Caco-2 (cell line): ENCODE measurements around the gene IL10. TPM values are rescaled to one million over a fixed set of nuclear protein-coding genes. Genes with fewer than 3 reads are reported as not detected.
"Not testable (repeated sequence)": the region's sequence is repeated elsewhere in the genome, so short reads cannot be mapped to it uniquely, and the experiment has no call there.

Source experiments
- BruUV-seq: library from RNA; stranded (reverse); fragments of 400-500 nt; replicated peaks from 2 replicates; lab custom pipeline; 2021; lab: Mats Ljungman, UMichigan
- CTCF ChIA-PET: fragments of 300-600 bp; sonication (Branson Sonifier 250); formaldehyde crosslinking; loops from one replicate; lab custom pipeline; 2022; ENCODE audit warnings: antibody characterized with exemption; lab: Charles Lee
- POLR2A ChIA-PET: fragments of 300-600 bp; sonication (Branson Sonifier 250); formaldehyde crosslinking; loops from one replicate; lab custom pipeline; 2022; ENCODE audit warnings: antibody characterized with exemption; lab: Charles Lee
- DNase-seq, 2 experiments: peaks; one replicate each; pipeline versions ENCODE4 v3.0.0 to v3.0.0-alpha.2; 2020 to 2022
- H3K27me3 ChIP-seq: replicated peaks from 2 replicates; pipeline ENCODE4 v1.6.0; 2011; ENCODE audit warnings: low read length; ENCODE audit not compliant: control insufficient read depth, insufficient read depth
- H3K36me3 ChIP-seq: 2 replicates; pipeline ENCODE4 v1.5.1; 2011; ENCODE audit warnings: low read length; ENCODE audit not compliant: control insufficient read depth, insufficient read depth
- H3K4me1 ChIP-seq: fragments of 250-450 bp; sonication (Bioruptor Pico); 2 replicates; pipeline ENCODE4 v1.5.1; 2020; ENCODE audit warnings: mild to moderate bottlenecking
- H3K4me3 ChIP-seq: 2 replicates; pipeline ENCODE4 v1.5.1; 2011; ENCODE audit warnings: low read depth, mild to moderate bottlenecking, control low read depth, low read length
- H3K9me3 ChIP-seq: fragments of 250-450 bp; sonication (Bioruptor Pico); 2 replicates; pipeline ENCODE4 v1.5.1; 2020; ENCODE audit warnings: mild to moderate bottlenecking, moderate library complexity
- H3K27ac Mint-ChIP-seq: one replicate; pipeline ENCODE4 v1.8.0; 2022; ENCODE audit warnings: mixed read lengths; ENCODE audit not compliant: unreplicated experiment
- H3K27me3 Mint-ChIP-seq: one replicate; pipeline ENCODE4 v1.8.0; 2022; ENCODE audit warnings: mixed read lengths; ENCODE audit not compliant: insufficient read depth, unreplicated experiment
- H3K36me3 Mint-ChIP-seq: one replicate; pipeline ENCODE4 v1.8.0; 2022; ENCODE audit warnings: mild to moderate bottlenecking, mixed read lengths; ENCODE audit not compliant: insufficient read depth, unreplicated experiment
- H3K4me1 Mint-ChIP-seq: one replicate; pipeline ENCODE4 v1.8.0; 2022; ENCODE audit warnings: low read depth, mixed read lengths; ENCODE audit not compliant: unreplicated experiment
- H3K4me3 Mint-ChIP-seq: one replicate; pipeline ENCODE4 v1.8.0; 2022; ENCODE audit warnings: mild to moderate bottlenecking, moderate library complexity, mixed read lengths; ENCODE audit not compliant: unreplicated experiment
- H3K9me3 Mint-ChIP-seq: one replicate; pipeline ENCODE4 v1.8.0; 2022; ENCODE audit warnings: mixed read lengths; ENCODE audit not compliant: unreplicated experiment
- CTCF ChIP-seq, 2 experiments: fragments of 200-600 bp in 1 of 2; IDR thresholded peaks; 1 replicate in 1 of 2; 2 replicates in 1 of 2; pipeline versions ENCODE4 v1.5.1 to v1.8.0; 2011 to 2022; ENCODE audit warnings: antibody characterized with exemption in 1 of 2, control low read depth in 1 of 2, inconsistent platforms in 1 of 2, low read depth in 1 of 2, low read length in 1 of 2, mild to moderate bottlenecking in 1 of 2, moderate library complexity in 1 of 2; ENCODE audit not compliant: insufficient read depth in 1 of 2, severe bottlenecking in 1 of 2, unreplicated experiment in 1 of 2
- intact Hi-C: fragments of 100-400 bp; cut with micrococcal nuclease; formaldehyde crosslinking; loops from one replicate; pipeline ENCODE4 v1.10.0; 2022; ENCODE audit not compliant: unreplicated experiment
- total RNA-seq: library from RNA; stranded (reverse); gene quantifications from 2 replicates; pipeline ENCODE4 v1.2.3, GENCODE V29; 2022

The IL10 gene
- total RNA-seq, 1 experiment from 2014 or later = not detected

GRCh38 chr1:206779638-206780037, 7.3 kb upstream of the IL10 start:
- no peak for DNase-seq
- H3K9me3 Mint-ChIP-seq = no peaks in the 10 kb centered on the region
- Histone ChIP-seq H3K4me3 (no peak overlapping the region), H3K36me3 (no peaks in the 10 kb centered on the region), H3K9me3 (no peaks in the 10 kb centered on the region), H3K27me3 (no peaks in the 10 kb centered on the region), H3K4me1 (peaks cover 35% of the 10 kb centered on the region)
- BruUV-seq = no TSS peak
- no peak overlapping the region for H3K4me3 Mint-ChIP-seq
- no peaks in the 10 kb centered on the region for H3K27me3 Mint-ChIP-seq
- CTCF ChIA-PET = no interaction called here
- intact Hi-C loops = no loop called here
- no peak overlapping the region for H3K27ac Mint-ChIP-seq
- H3K36me3 Mint-ChIP-seq = no peaks in the 10 kb centered on the region
- POLR2A ChIA-PET = no interaction called here
- no peak for TF ChIP-seq CTCF (IDR thresholded peaks at IDR 0.05; ENCODE audit: insufficient read depth in 1 of 2, low read depth in 1 of 2, low read length in 1 of 2, severe bottlenecking in 1 of 2, unreplicated experiment in 1 of 2)
- peaks cover 7% of the 10 kb centered on the region for H3K4me1 Mint-ChIP-seq

- H3K4me1 Mint-ChIP-seq, CTCF ChIA-PET, H3K36me3 ChIP-seq, H3K4me3 Mint-ChIP-seq, H3K27ac Mint-ChIP-seq, H3K36me3 Mint-ChIP-seq, H3K9me3 ChIP-seq, H3K9me3 Mint-ChIP-seq, H3K27me3 ChIP-seq, POLR2A ChIA-PET, H3K27me3 Mint-ChIP-seq, intact Hi-C loops, H3K4me3 ChIP-seq, BruUV-seq: not testable (repeated sequence)
- H3K4me1 ChIP-seq = peaks cover 43% of the 10 kb centered on the region
- peak; percentile 44 to 63 for DNase-seq
Measured at GRCh38 chr1:206778911-206779310, 6.6 kb upstream of the IL10 start.

GRCh38 chr1:206778031-206778430, 5.7 kb upstream of the IL10 start:
- H3K36me3 Mint-ChIP-seq = no peaks in the 10 kb centered on the region
- H3K27me3 ChIP-seq = no peaks in the 10 kb centered on the region
- intact Hi-C loops = no loop called here
- no peaks in the 10 kb centered on the region for H3K27me3 Mint-ChIP-seq
- POLR2A ChIA-PET = no interaction called here
- H3K4me3 ChIP-seq = no peak overlapping the region
- no TSS peak for BruUV-seq
- H3K9me3 Mint-ChIP-seq = no peaks in the 10 kb centered on the region
- H3K4me1 ChIP-seq = peaks cover 51% of the 10 kb centered on the region
- DNase-seq = no peak
- no peak overlapping the region for H3K27ac Mint-ChIP-seq
- CTCF ChIA-PET = no interaction called here
- no peaks in the 10 kb centered on the region for H3K9me3 ChIP-seq
- peaks cover 7% of the 10 kb centered on the region for H3K4me1 Mint-ChIP-seq
- H3K36me3 ChIP-seq = no peaks in the 10 kb centered on the region
- no peak for TF ChIP-seq CTCF (IDR thresholded peaks at IDR 0.05; ENCODE audit: insufficient read depth in 1 of 2, low read depth in 1 of 2, low read length in 1 of 2, severe bottlenecking in 1 of 2, unreplicated experiment in 1 of 2)
- H3K4me3 Mint-ChIP-seq = no peak overlapping the region
